H1 (cell line): ENCODE results near the gene ZNF106. TPM values are rescaled to one million over a fixed set of nuclear protein-coding genes. Genes with fewer than 3 reads are reported as not detected.

Source experiments
- CTCF ChIA-PET: fragments of 300-600 bp; sonication (Branson Sonifier 250); formaldehyde crosslinking; loops from one replicate; lab custom pipeline; 2021; ENCODE audit not compliant: partially characterized antibody; lab: Charles Lee
- POLR2A ChIA-PET: fragments of 300-600 bp; sonication (Branson Sonifier 250); formaldehyde crosslinking; loops from one replicate; lab custom pipeline; 2021; ENCODE audit warnings: inconsistent platforms; ENCODE audit not compliant: partially characterized antibody; lab: Charles Lee
- DNase-seq, 2 experiments: peaks; one replicate each; pipeline versions ENCODE4 v3.0.0 to v3.0.0-alpha.2; 2010 to 2022; ENCODE audit warnings: low spot score in 2 of 2, low read depth in 1 of 2, mixed read lengths in 1 of 2
- FAIRE-seq: peaks from 2 replicates; lab custom pipeline; 2011; peaks lifted over from hg19 to GRCh38; lab: Jason Lieb, UNC
- H2AFZ ChIP-seq: 2 replicates; pipeline ENCODE4 v1.8.1; 2012; ENCODE audit warnings: low read length, inconsistent platforms
- H2AK5ac ChIP-seq: 2 replicates; pipeline ENCODE4 v1.6.1; 2013; ENCODE audit warnings: low read depth, low read length
- H2BK120ac ChIP-seq: replicated peaks from 2 replicates; pipeline ENCODE3; 2013; ENCODE audit warnings: low read depth, low read length, inconsistent platforms
- H2BK12ac ChIP-seq: 2 replicates; pipeline ENCODE4 v1.6.1; 2013; ENCODE audit warnings: low read depth, low read length
- H2BK15ac ChIP-seq: 2 replicates; pipeline ENCODE4 v1.6.1; 2013; ENCODE audit warnings: low read length
- H2BK20ac ChIP-seq: 2 replicates; pipeline ENCODE4 v1.6.1; 2013; ENCODE audit warnings: low read length
- H2BK5ac ChIP-seq: 2 replicates; pipeline ENCODE4 v1.6.1; 2013; ENCODE audit warnings: low read depth, low read length
- H3K14ac ChIP-seq: 2 replicates; pipeline ENCODE4 v1.6.1; 2013; ENCODE audit warnings: inconsistent platforms; ENCODE audit not compliant: insufficient read length
- H3K18ac ChIP-seq: 2 replicates; pipeline ENCODE4 v1.6.1; 2013; ENCODE audit warnings: low read length; ENCODE audit errors: extremely low read depth
- H3K23ac ChIP-seq: 2 replicates; pipeline ENCODE4 v1.6.1; 2013; ENCODE audit warnings: inconsistent platforms; ENCODE audit not compliant: insufficient read length
- H3K23me2 ChIP-seq: 2 replicates; pipeline ENCODE4 v1.6.1; 2013; ENCODE audit warnings: low read depth, low read length
- H3K27ac ChIP-seq: 2 replicates; pipeline ENCODE4 v1.6.1; 2011; ENCODE audit warnings: low read depth, low read length, inconsistent platforms
- H3K27me3 ChIP-seq, 4 experiments: replicated peaks in 1 of 4; 1 replicate in 1 of 4; 2 replicates in 3 of 4; pipeline versions ENCODE4 v1.6.1 to v1.8.1; 2011 to 2013; ENCODE audit warnings: low read length in 3 of 4, mild to moderate bottlenecking in 3 of 4, inconsistent platforms in 2 of 4, mixed read lengths in 2 of 4, moderate library complexity in 1 of 4; ENCODE audit not compliant: control insufficient read depth in 3 of 4, insufficient read depth in 3 of 4; ENCODE audit errors: extremely low read depth in 1 of 4
- H3K36me3 ChIP-seq, 4 experiments: 2 replicates each; pipeline versions ENCODE4 v1.6.1 to v1.8.1; 2011 to 2013; ENCODE audit warnings: mild to moderate bottlenecking in 4 of 4, low read length in 3 of 4, moderate library complexity in 2 of 4, control low read depth in 1 of 4, inconsistent platforms in 1 of 4; ENCODE audit not compliant: insufficient read depth in 4 of 4, control insufficient read depth in 2 of 4
- H3K4ac ChIP-seq: replicated peaks from 2 replicates; pipeline ENCODE3; 2013; ENCODE audit warnings: low read length, low read depth, mixed read lengths, inconsistent platforms; ENCODE audit not compliant: insufficient read length
- H3K4me1 ChIP-seq, 4 experiments: replicated peaks in 1 of 4; 1 replicate in 1 of 4; 2 replicates in 3 of 4; pipeline versions ENCODE4 v1.6.1 to v1.8.1; 2011 to 2013; ENCODE audit warnings: low read length in 3 of 4, inconsistent platforms in 2 of 4, mixed read lengths in 1 of 4; ENCODE audit not compliant: insufficient read depth in 4 of 4, control insufficient read depth in 3 of 4
- H3K4me2 ChIP-seq, 2 experiments: 2 replicates each; pipeline versions ENCODE4 v1.6.1 to v1.8.1; 2011 to 2013; ENCODE audit warnings: low read depth in 2 of 2, low read length in 2 of 2, control low read depth in 1 of 2, inconsistent platforms in 1 of 2, mild to moderate bottlenecking in 1 of 2; ENCODE audit not compliant: insufficient read depth in 1 of 2
- H3K4me3 ChIP-seq, 4 experiments: fragments of 200-600, 300-600 bp in 1 of 4; sonication (generic), shearing (Covaris generic), sonication (Bioruptor Twin) in 1 of 4; 2 replicates each; pipeline versions ENCODE4 v1.5.1 to v1.8.1; 2011 to 2016; ENCODE audit warnings: low read length in 4 of 4, low read depth in 3 of 4, control low read depth in 2 of 4, inconsistent platforms in 2 of 4, mild to moderate bottlenecking in 2 of 4, mixed read lengths in 1 of 4, moderate library complexity in 1 of 4; ENCODE audit not compliant: insufficient read depth in 2 of 4; ENCODE audit errors: extremely low read depth in 1 of 4
- H3K56ac ChIP-seq: replicated peaks from 2 replicates; pipeline ENCODE3; 2013; ENCODE audit warnings: low read depth, mild to moderate bottlenecking, mixed read lengths, low read length, inconsistent platforms; ENCODE audit not compliant: insufficient read length
- H3K79me1 ChIP-seq: 2 replicates; pipeline ENCODE4 v1.6.1; 2013; ENCODE audit warnings: low read depth, low read length, control low read depth
- H3K79me2 ChIP-seq, 2 experiments: 2 replicates each; pipeline versions ENCODE4 v1.6.1 to v1.8.1; 2012 to 2013; ENCODE audit warnings: low read length in 2 of 2, mild to moderate bottlenecking in 2 of 2, inconsistent platforms in 1 of 2; ENCODE audit not compliant: insufficient read depth in 2 of 2, control insufficient read depth in 1 of 2
- H3K9ac ChIP-seq, 4 experiments: replicated peaks in 1 of 4; 1 replicate in 1 of 4; 2 replicates in 3 of 4; pipeline versions ENCODE4 v1.6.1 to v1.8.1; 2011 to 2013; ENCODE audit warnings: low read depth in 3 of 4, low read length in 3 of 4, control low read depth in 2 of 4, mild to moderate bottlenecking in 2 of 4, moderate library complexity in 2 of 4, inconsistent platforms in 1 of 4; ENCODE audit errors: extremely low read depth in 1 of 4
- H3K9me3 ChIP-seq, 2 experiments: 2 replicates each; pipeline versions ENCODE4 v1.6.1 to v1.8.1; 2012 to 2013; ENCODE audit warnings: mild to moderate bottlenecking in 2 of 2, moderate library complexity in 2 of 2, control low read depth in 1 of 2, inconsistent platforms in 1 of 2, low read depth in 1 of 2, low read length in 1 of 2, mixed read lengths in 1 of 2; ENCODE audit not compliant: insufficient read depth in 2 of 2
- H4K20me1 ChIP-seq, 2 experiments: replicated peaks in 1 of 2; 2 replicates each; pipeline versions ENCODE3 to v1.8.1; 2011 to 2013; ENCODE audit warnings: inconsistent platforms in 2 of 2, low read length in 2 of 2, mild to moderate bottlenecking in 1 of 2; ENCODE audit not compliant: insufficient read depth in 2 of 2, control insufficient read depth in 1 of 2
- H4K5ac ChIP-seq: 2 replicates; pipeline ENCODE4 v1.6.1; 2013; ENCODE audit warnings: low read length, low read depth, mixed read lengths, inconsistent platforms; ENCODE audit not compliant: insufficient read length
- H4K8ac ChIP-seq: 2 replicates; pipeline ENCODE4 v1.8.0; 2013; ENCODE audit warnings: mild to moderate bottlenecking, moderate library complexity, low read length, inconsistent platforms; ENCODE audit not compliant: insufficient read depth; ENCODE audit errors: extremely low read depth
- H4K91ac ChIP-seq: replicated peaks from 2 replicates; pipeline ENCODE3; 2013; ENCODE audit warnings: low read length, mixed read lengths, inconsistent platforms; ENCODE audit not compliant: insufficient read length
- FOSL1 ChIP-seq: IDR thresholded peaks from 2 replicates; pipeline ENCODE4 v1.6.1; 2011; ENCODE audit warnings: mild to moderate bottlenecking, low read depth, low read length, moderate library complexity; ENCODE audit not compliant: insufficient read depth
- KDM1A ChIP-seq: fragments of 200-600, 300-600 bp; sonication (generic); IDR thresholded peaks from 2 replicates; pipeline ENCODE4 v1.7.1; 2016; ENCODE audit warnings: mild to moderate bottlenecking, low read length, borderline replicate concordance
- MAFK ChIP-seq: IDR thresholded peaks from 2 replicates; pipeline ENCODE4 v1.6.1; 2012; ENCODE audit warnings: low read depth, mild to moderate bottlenecking, improper control_type of control experiment, low read length
- SIRT6 ChIP-seq: IDR thresholded peaks from one replicate; pipeline ENCODE4 v1.7.1; 2012; ENCODE audit warnings: low read length, inconsistent platforms
- WGBS, 2 experiments: shearing (Covaris generic) in 1 of 2; methylation state at CpG; one replicate each; pipeline versions ENCODE4 v1.1.6 to v1.1.7; 2013 to 2015; ENCODE audit warnings: low lambda C conversion rate in 2 of 2, mixed read lengths in 2 of 2, inconsistent platforms in 1 of 2, low coverage in 1 of 2, missing lambda C conversion rate in 1 of 2; ENCODE audit not compliant: insufficient replicate concordance in 2 of 2, insufficient coverage in 1 of 2, insufficient read length in 1 of 2; ENCODE audit errors: extremely low coverage in 1 of 2, missing lambda C conversion rate in 1 of 2; 5-methylcytosine and 5-hydroxymethylcytosine counted together
- polyA plus RNA-seq, 7 experiments: library from polyadenylated mRNA; depleted of rRNA in 3 of 7; stranded (reverse) in 5 of 7; unstranded in 2 of 7; fragments of >200 nt in 5 of 7; fragments of 200-250 nt in 2 of 7; gene quantifications; 1 replicate in 5 of 7; 2 replicates in 1 of 7; 4 replicates in 1 of 7; pipeline versions ENCODE4 v1.2.1 to v1.2.3, GENCODE V29; 2011 to 2013; ENCODE audit warnings: missing spikeins in 2 of 7, mixed read lengths in 2 of 7
- total RNA-seq: library from RNA; stranded (reverse); fragmentation: NEBNext Ultra II Directional; extraction: Animal tissue kit (Norgen Biotek cat#: 25700); gene quantifications from 2 replicates; pipeline ENCODE4 v1.2.1, GENCODE V29; 2021

The ZNF106 gene
- total and polyA plus RNA-seq, 2 of the 8 experiments (the other 6 are each of a cell fraction or from before 2014, with no cell fraction given): 18.2 to 62.0 TPM

- CTCF ChIA-PET: interaction anchor here (2.1 kb wide), 1 partner anchor 11 kb away, joined by 4 read pairs; no protein-coding TSS in a partner anchor
- Histone ChIP-seq H2BK20ac (no peak overlapping the region), H3K36me3 (no peaks in the 10 kb centered on the region; a peak in 1 of 8 replicates), H4K8ac (no peak overlapping the region)
- TF ChIP-seq FOSL1 (no peak), SIRT6 (no peak), MAFK (no peak), KDM1A (no peak)
- TF ChIP-seq, all 59 proteins: peak for 0
- no peak overlapping the region for H3K23ac ChIP-seq
- no peak overlapping the region for H2BK5ac ChIP-seq
- POLR2A ChIA-PET: interaction anchor here (0.6 to 0.9 kb wide), 2 partner anchors 8 to 123 kb away, joined by 4 read pairs; partner anchors contain the start of gene ZNF106
- H2BK120ac ChIP-seq: no peak overlapping the region
- H3K9me3 ChIP-seq: no peaks in the 10 kb centered on the region
- H4K5ac ChIP-seq: no peak overlapping the region
- H3K56ac ChIP-seq: no peak overlapping the region
- H3K4me1 ChIP-seq: no peaks in the 10 kb centered on the region
- peaks cover 0 to 2% of the 10 kb centered on the region in 2 experiments for H4K20me1 ChIP-seq
- H3K4me2 ChIP-seq: no peak overlapping the region
- no peak overlapping the region for H2BK12ac ChIP-seq
- FAIRE-seq (no peak), DNase-seq (no peak)
- no peak overlapping the region for H3K27ac ChIP-seq
- no peak overlapping the region for H2AFZ ChIP-seq
- H3K18ac ChIP-seq: no peak overlapping the region
- H3K14ac ChIP-seq: no peak overlapping the region
- WGBS, 2 experiments: 91% methylated on average over 6 of the region's 6 CpGs; no CpG with 5 or more reads in 1 of the 2 experiments
- no peaks in the 10 kb centered on the region; the same call in 1 of the 2 replicates for H3K79me1 ChIP-seq
- H3K9ac ChIP-seq: no peak overlapping the region
- H4K91ac ChIP-seq: no peak overlapping the region
- no peak overlapping the region for H2BK15ac ChIP-seq
- peaks cover 0 to 9% of the 10 kb centered on the region in 2 experiments; a peak in 2 of 4 replicates for H3K79me2 ChIP-seq
- H3K4me3 ChIP-seq: no peak overlapping the region
- no peaks in the 10 kb centered on the region for H3K27me3 ChIP-seq
- H3K23me2 ChIP-seq: 0 out of 2 replicates have a peak, but pooled peaks cover 1% of the 10 kb centered on the region
- no peak overlapping the region for H2AK5ac ChIP-seq
- no peak overlapping the region for H3K4ac ChIP-seq
These were observed 8.2 kb downstream of the ZNF106 start for GRCh38 chr15:42482701-42483100.
